ENCODE data around the gene TYR. TPM values are rescaled to one million over a fixed set of nuclear protein-coding genes. Genes with fewer than 3 reads are reported as not detected.
"Not testable (repeated sequence)": the region's sequence is repeated elsewhere in the genome, so short reads cannot be mapped to it uniquely, and the experiment has no call there.

TYR gene
- not detected in 2 replicates for total RNA-seq

DNA sequence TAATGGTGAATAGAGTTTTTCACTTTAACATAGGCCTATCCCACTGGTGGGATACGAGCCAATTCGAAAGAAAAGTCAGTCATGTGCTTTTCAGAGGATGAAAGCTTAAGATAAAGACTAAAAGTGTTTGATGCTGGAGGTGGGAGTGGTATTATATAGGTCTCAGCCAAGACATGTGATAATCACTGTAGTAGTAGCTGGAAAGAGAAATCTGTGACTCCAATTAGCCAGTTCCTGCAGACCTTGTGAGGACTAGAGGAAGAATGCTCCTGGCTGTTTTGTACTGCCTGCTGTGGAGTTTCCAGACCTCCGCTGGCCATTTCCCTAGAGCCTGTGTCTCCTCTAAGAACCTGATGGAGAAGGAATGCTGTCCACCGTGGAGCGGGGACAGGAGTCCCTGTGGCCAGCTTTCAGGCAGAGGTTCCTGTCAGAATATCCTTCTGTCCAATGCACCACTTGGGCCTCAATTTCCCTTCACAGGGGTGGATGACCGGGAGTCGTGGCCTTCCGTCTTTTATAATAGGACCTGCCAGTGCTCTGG, at the start of gene TYR:
TSS of gene TYR (plus strand) at position 185 of the 541 bp plus-strand sequence. CDS start at position 264, 79 bp downstream.
- intact Hi-C loops (cut with micrococcal nuclease): no loop called here

- intact Hi-C loops (cut with micrococcal nuclease): no loop called here
These were observed 41.1 kb upstream of the TYR start for GRCh38 chr11:89136606-89137005.

GRCh38 chr11:89147229-89147628, 30.4 kb upstream of the TYR start:
- intact Hi-C loops (cut with micrococcal nuclease): no loop called here

DNA sequence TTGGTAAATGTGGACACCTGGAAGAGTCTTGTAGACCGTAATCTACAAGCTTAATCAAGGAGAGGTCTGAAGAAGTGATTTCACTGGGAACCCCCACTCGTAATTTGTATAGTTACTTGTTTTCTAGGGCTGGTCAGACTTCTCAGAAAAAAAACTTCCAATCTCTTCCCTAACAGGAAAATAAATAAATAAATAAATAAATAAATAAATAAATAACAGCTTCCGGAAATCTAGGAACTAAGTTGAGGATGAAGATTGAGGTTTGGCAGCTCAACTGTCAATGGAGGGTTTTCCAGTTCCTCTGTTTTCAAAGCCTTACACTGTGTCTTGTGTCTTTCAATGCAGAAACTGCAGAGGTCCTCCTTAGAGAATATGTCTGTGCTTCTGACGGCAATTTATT, 17.7 kb upstream of the TYR start:
- intact Hi-C loops (cut with micrococcal nuclease): no loop called here

DNA sequence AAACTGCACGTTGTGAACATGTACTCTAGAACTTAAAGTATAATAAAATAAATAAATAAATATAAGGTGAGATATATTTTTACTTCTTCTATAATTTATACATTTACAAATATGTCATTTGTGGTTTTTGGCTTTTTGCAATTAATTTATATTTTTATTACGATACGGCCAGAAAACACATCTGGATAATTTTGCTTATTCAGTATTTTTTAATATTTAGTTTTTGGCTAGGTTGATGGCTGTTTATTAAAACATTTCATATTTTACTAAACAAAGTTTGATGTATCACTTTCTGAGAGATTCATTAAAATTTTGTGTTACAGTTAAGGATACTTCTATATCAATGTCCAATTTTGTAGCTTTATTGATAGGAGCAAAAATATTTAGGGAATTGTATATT, 15.7 kb upstream of the TYR start:
- intact Hi-C loops (cut with micrococcal nuclease): no loop called here

GRCh38 chr11:89163686-89164085, 14.0 kb upstream of the TYR start:
- intact Hi-C loops (cut with micrococcal nuclease): no loop called here

GRCh38 chr11:89168396-89168795, 9.3 kb upstream of the TYR start:
- intact Hi-C loops (cut with micrococcal nuclease): no loop called here

- intact Hi-C loops (cut with micrococcal nuclease): no loop called here
These were observed 1.9 kb upstream of the TYR start for GRCh38 chr11:89175796-89176195.

DNA sequence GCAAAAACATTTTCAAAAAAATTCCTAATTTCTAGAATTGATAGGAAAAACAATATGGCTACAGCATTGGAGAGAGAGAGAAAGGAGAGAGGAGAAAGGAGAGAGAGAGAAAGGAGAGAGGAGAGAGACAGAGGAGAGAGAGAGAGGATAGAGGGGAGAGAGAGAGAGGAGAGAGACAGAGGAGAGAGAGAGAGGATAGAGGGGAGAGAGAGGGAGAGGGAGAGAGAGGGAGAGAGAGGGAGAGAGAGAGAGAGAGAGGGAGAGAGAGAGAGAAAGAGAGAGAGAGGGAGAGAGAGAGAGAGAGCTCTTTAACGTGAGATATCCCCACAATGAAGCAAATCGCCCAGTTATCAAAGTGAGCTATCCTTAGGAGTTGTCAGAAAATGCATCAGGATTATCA, 737 bp upstream of the TYR start:
- intact Hi-C loops (cut with micrococcal nuclease): no loop called here

GRCh38 chr11:89181111-89181510, 3.4 kb downstream of the TYR start:
- intact Hi-C loops (cut with micrococcal nuclease): no loop called here

DNA sequence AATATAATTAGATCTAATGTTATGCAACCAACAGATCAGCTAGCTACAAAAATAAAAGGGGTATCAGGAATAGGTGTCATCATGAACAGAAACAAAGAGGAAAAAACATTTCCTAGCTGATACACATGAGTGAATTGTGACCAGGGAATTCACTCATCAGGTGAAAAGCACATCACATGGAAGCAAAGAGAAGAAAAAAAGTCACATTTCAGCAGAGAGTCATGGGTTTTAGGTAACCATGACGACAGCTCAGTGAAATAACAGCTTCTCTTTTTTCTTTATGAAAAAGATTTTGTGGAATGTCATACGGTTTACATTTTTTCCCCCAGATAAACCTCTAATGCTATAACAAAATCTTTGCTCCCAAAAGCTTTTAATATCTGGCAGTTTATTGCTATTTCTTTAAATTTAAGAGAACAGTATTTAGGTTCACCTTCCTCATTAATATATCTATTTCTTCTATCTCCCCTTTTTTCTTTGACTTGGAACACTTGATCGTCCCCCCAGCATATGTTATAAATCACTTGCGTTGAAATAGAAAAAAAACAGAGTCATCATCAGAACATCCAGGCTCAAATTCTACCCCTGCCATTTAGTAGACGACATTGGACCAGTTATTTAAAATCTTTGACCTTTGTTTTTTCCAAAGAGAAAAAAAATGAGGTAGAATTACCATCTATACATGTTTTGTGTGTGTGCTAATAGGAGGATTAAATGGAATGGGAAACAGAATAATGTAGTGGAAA, 5.3 kb downstream of the TYR start:
- intact Hi-C loops (cut with micrococcal nuclease): no loop called here

DNA sequence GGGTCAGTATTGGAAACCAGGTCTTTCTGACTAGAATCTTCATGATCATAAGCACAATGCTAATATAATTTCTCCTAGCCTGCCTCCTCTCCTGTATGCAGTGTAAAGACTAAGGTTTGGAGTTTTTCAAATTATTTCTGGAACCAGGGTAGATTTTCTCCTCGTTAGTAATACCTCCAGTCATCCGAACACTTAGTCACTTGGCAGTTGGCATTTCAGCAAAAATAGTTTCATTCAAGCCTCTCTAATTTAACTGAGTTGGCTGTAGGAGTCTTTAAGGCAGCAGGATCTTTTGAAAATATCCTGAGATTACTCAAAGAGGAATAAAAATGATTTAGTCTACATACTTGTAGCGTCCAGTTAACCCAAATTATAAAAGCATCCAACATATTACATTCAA, 6.3 kb downstream of the TYR start:
- intact Hi-C loops (cut with micrococcal nuclease): no loop called here

- intact Hi-C loops (cut with micrococcal nuclease): no loop called here
These were observed 12.1 kb downstream of the TYR start for GRCh38 chr11:89189776-89190175.

- intact Hi-C loops (cut with micrococcal nuclease): no loop called here
These were observed 23.5 kb downstream of the TYR start for GRCh38 chr11:89201138-89201537.

- intact Hi-C loops (cut with micrococcal nuclease): no loop called here
These were observed 26.1 kb downstream of the TYR start for GRCh38 chr11:89203814-89204213.

DNA sequence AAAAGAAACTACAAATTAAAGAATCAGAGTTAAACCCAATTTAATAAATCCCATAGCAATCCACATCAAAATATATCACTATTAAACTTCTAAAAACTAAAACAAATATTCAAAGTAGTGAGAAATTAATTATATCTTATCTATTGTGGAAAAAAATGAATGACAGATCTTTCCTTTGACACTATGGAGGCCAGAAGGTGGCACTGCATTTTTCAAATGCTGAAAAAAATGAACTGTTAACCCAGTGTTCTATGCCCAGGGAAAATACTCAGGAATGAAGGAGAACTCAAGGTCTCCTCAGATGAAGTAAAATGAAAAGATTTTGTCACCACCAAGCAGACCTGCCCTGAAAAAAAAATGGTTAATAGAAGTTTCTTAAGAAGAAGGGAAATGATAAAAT, 27.7 kb downstream of the TYR start:
- intact Hi-C loops (cut with micrococcal nuclease): no loop called here

DNA sequence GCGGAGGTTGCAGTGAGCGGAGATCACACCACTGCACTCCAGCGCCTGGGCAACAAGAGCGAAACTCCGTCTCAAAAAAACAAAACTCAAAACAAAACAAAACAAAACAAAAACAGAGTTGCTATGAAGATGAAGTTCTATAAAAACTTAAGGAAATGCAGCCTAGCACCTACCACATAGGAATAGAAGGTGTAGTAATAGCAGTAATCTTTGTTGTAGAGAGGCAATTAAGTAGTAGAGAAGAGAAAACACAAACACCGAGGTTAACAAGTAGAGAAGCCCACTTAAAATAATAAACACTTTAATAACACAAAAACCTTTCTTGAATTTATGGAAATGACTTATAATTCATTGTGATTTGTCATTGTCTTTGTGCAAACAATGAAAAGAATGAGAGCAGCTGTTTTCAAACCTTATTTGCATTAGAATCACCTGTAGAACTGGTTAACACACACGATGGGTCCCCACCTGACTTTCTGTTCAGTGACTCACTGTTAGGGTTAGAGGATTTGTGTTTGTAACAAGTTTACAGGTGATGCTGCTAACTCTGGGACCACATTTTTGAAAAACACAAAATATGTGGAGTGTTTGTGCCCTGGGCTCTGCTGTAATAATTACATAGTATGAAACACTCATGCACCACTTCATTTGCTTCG, 43.1 kb downstream of the TYR start:
- intact Hi-C loops (cut with micrococcal nuclease): no loop called here

DNA sequence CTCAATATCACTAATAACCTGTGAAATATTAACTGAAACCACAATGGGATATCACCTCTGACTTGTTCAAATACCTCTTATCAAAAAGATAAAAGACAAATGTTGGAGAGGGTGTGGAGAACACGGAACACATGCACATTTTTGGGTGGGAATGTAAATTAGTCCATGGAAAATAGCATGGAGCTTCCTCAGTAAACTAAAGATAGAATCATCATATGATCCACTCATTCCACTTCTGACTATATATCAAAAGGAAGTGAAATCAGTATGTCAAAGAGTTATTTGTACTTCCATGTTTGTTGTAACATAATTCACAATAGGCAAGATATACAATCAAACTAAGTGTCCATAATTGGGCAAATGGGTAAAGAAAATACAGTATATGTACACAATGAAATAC, 57.4 kb downstream of the TYR start:
- intact Hi-C loops (cut with micrococcal nuclease): no loop called here

DNA sequence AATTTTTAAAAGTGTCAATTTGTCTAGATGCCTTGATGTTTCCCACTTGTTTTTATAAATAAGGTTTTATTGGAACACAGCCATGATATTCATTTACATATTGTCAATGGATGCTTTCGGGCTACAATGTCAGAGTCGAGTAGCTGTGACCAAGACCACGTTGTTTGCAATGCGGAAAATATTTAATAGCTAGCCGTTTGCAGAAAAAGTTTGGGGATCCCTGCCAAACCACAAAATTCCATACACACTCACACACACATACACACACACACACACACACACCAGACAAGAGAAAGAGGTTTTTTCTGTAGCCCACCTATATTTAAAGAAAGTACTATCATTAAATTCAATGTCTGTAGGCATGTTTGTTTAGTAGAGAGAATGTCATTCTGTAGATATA, 58.3 kb downstream of the TYR start:
- intact Hi-C loops (cut with micrococcal nuclease): no loop called here

DNA sequence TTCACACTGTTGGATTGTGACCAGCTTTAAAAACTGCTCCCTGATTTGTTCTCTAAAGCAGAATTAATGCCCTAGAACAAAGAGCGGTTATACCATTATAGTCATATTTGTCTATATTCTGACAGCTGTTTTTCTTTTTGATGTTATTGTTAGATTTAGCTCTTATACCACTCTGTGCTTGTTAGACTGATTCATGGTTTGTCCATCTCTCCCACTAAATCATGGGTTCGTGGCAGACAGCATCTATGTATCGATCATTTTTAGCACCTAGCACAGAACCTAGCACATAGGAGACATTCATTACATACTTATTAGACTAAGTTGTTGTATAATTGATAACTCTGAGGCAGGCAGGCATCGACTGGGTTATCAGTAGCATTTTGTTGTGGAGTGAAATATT, 69.3 kb downstream of the TYR start:
- intact Hi-C loops (cut with micrococcal nuclease): not testable (repeated sequence)

DNA sequence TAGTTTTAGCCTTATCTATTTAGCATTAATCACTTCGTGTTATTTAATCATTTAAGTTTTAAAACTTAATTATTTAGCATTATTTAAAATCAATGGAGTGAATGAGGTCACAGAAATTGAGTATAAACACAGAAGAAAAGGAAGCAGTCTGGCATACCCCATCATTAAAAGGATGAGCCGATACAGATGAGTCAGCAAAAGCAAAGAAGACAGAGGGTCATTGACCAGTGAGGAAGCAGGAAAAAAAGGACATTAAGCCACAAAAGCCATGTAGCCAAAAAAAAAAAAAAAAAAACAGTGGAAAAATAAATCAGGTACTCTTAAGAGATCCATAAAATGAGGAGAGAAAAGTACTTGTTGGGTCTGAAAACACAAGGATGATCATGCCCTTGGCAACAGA, 71.5 kb downstream of the TYR start:
- intact Hi-C loops (cut with micrococcal nuclease): no loop called here

DNA sequence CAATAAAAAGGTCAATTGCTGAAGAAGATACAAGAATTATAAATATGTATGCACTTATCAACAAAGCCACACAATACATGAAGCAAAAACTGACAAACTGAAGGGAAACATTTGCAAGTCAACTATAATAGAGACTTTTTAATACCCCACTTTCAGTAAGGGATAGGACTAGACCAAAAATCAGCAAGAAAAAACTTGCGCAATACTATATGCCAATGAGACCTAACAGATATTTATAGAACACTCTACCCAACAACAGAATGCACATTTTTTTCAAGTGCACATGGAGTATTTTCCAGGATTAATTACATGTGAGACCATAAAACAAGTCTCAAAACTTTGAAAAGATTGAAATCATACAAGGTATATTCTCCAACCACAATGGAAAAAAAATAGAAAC, 83.8 kb downstream of the TYR start:
- intact Hi-C loops (cut with micrococcal nuclease): not testable (repeated sequence)
